KMS-11 (cell line): ENCODE data around the gene GGA1.
"Not testable (repeated sequence)": the region's sequence is repeated elsewhere in the genome, so short reads cannot be mapped to it uniquely, and the experiment has no call there.

Experiments
- H2AFZ ChIP-seq: fragments of 200-600 bp; sonication (generic); 2 replicates; pipeline ENCODE4 v1.6.1; 2016; ENCODE audit warnings: antibody characterized with exemption, mixed run types, low read depth
- H3K27ac ChIP-seq: fragments of 200-600 bp; sonication (generic); 2 replicates; pipeline ENCODE4 v1.6.1; 2016; ENCODE audit warnings: mild to moderate bottlenecking, mixed run types
- H3K27me3 ChIP-seq: fragments of 200-600 bp; sonication (generic); 2 replicates; pipeline ENCODE4 v1.6.1; 2017; ENCODE audit warnings: mild to moderate bottlenecking, low read depth, mixed run types, moderate library complexity; ENCODE audit not compliant: insufficient read depth
- H3K36me3 ChIP-seq: fragments of 200-600 bp; sonication (generic); 2 replicates; pipeline ENCODE4 v1.6.1; 2017; ENCODE audit warnings: mild to moderate bottlenecking, mixed run types; ENCODE audit not compliant: insufficient read depth
- H3K4me1 ChIP-seq: fragments of 200-600 bp; sonication (generic); 2 replicates; pipeline ENCODE4 v1.6.1; 2016; ENCODE audit warnings: mild to moderate bottlenecking, low read depth, mixed run types; ENCODE audit not compliant: poor library complexity, severe bottlenecking
- H3K4me2 ChIP-seq: fragments of 200-600 bp; sonication (generic); 2 replicates; pipeline ENCODE4 v1.7.0; 2016; ENCODE audit warnings: mild to moderate bottlenecking, mixed run types
- H3K4me3 ChIP-seq: fragments of 200-600 bp; sonication (generic); IDR thresholded peaks from 2 replicates; pipeline ENCODE4 v1.6.1; 2017; ENCODE audit warnings: low read depth, low read length, mixed read lengths; ENCODE audit not compliant: insufficient read depth
- H3K79me2 ChIP-seq: fragments of 200-600 bp; sonication (generic); 2 replicates; pipeline ENCODE4 v1.6.1; 2016; ENCODE audit warnings: low read depth, mixed run types; ENCODE audit not compliant: insufficient read depth
- H3K9ac ChIP-seq: fragments of 200-600 bp; sonication (generic); 2 replicates; pipeline ENCODE4 v1.6.1; 2016; ENCODE audit warnings: mild to moderate bottlenecking, mixed run types
- H4K20me1 ChIP-seq: fragments of 200-600 bp; sonication (generic); 2 replicates; pipeline ENCODE4 v1.6.1; 2016; ENCODE audit warnings: mild to moderate bottlenecking, mixed run types; ENCODE audit not compliant: insufficient read depth
- CTCF ChIP-seq: fragments of 200-600 bp; sonication (generic); conservative IDR thresholded peaks from 2 replicates; pipeline ENCODE4 v1.6.1; 2017; ENCODE audit warnings: low read depth, mild to moderate bottlenecking, antibody characterized with exemption, low read length, moderate library complexity, mixed read lengths

The GGA1 gene

GRCh38 chr22:37607010-37607934 lies 1.4 kb upstream of the GGA1 start:
- Histone ChIP-seq H3K27ac (peak overlapping the region; percentile 93; the same call in 1 of the 2 replicates), H3K79me2 (peaks cover 30% of the 10 kb centered on the region), H3K4me2 (peak overlapping the region; percentile 96), H3K27me3 (peaks cover 41% of the 10 kb centered on the region), H3K4me3 (no peak overlapping the region), H3K36me3 (no peaks in the 10 kb centered on the region), H2AFZ (peak overlapping the region; percentile 69), H3K4me1 (peaks cover 27% of the 10 kb centered on the region), H3K9ac (no peak overlapping the region), H4K20me1 (no peaks in the 10 kb centered on the region)
- TF ChIP-seq CTCF = peak; percentile 92

- H3K27me3 ChIP-seq = peaks cover 34% of the 10 kb centered on the region
- no peaks in the 10 kb centered on the region for H4K20me1 ChIP-seq
- peak overlapping the region; percentile 92 for H2AFZ ChIP-seq
- peak overlapping the region; percentile 96 for H3K4me2 ChIP-seq
- H3K27ac ChIP-seq = peak overlapping the region; percentile 93
- peak overlapping the region; percentile 81 for H3K9ac ChIP-seq
- H3K36me3 ChIP-seq = no peaks in the 10 kb centered on the region
- H3K79me2 ChIP-seq = peaks cover 30% of the 10 kb centered on the region
- no peak for TF ChIP-seq CTCF
- H3K4me3 ChIP-seq = no peak overlapping the region
- H3K4me1 ChIP-seq = peaks cover 27% of the 10 kb centered on the region
Observed at GRCh38 chr22:37607935-37608476, 628 bp upstream of the GGA1 start.

- peak overlapping the region; percentile 93 for H3K27ac ChIP-seq
- H2AFZ ChIP-seq = peak overlapping the region; percentile 10
- H3K9ac ChIP-seq = peak overlapping the region; percentile 81
- no peaks in the 10 kb centered on the region for H4K20me1 ChIP-seq
- peaks cover 21% of the 10 kb centered on the region for H3K27me3 ChIP-seq
- H3K4me3 ChIP-seq = no peak overlapping the region
- no peaks in the 10 kb centered on the region for H3K36me3 ChIP-seq
- peaks cover 27% of the 10 kb centered on the region for H3K4me1 ChIP-seq
- peak overlapping the region; percentile 98 for H3K4me2 ChIP-seq
- H3K79me2 ChIP-seq = peaks cover 30% of the 10 kb centered on the region
- TF ChIP-seq CTCF = no peak
Observed at GRCh38 chr22:37609240-37610152, 862 bp downstream of the GGA1 start.

GRCh38 chr22:37610153-37610475 lies 1.5 kb downstream of the GGA1 start:
- Histone ChIP-seq H3K4me1 (peaks cover 22% of the 10 kb centered on the region), H3K27ac (peak overlapping the region; percentile 93)
- H3K4me3 ChIP-seq = not testable (repeated sequence)

More at GRCh38 chr22:37610153-37610475, 1.5 kb downstream of the GGA1 start:
- Histone ChIP-seq H2AFZ (peak overlapping the region; percentile 10; the same call in 1 of the 2 replicates), H3K79me2 (peaks cover 30% of the 10 kb centered on the region), H3K9ac (peak overlapping the region; percentile 81), H3K27me3 (peaks cover 15% of the 10 kb centered on the region), H3K4me2 (peak overlapping the region; percentile 98)
- not testable (repeated sequence) for H3K36me3 ChIP-seq, H4K20me1 ChIP-seq
